Activated CD4-positive, alpha-beta T cell treated with anti-CD3 and anti-CD28 coated beads, Interleukin-2, amount 50 U/mL, for 24 hours (primary cell): ENCODE data around the gene MROH9.

Experiments used
- DNase-seq, 2 donors: peaks; one replicate each; pipeline ENCODE4 v3.0.0-alpha.2; 2020; ENCODE audit warnings: low read depth in 1 of 2, low spot score in 1 of 2

MROH9 gene

DNA sequence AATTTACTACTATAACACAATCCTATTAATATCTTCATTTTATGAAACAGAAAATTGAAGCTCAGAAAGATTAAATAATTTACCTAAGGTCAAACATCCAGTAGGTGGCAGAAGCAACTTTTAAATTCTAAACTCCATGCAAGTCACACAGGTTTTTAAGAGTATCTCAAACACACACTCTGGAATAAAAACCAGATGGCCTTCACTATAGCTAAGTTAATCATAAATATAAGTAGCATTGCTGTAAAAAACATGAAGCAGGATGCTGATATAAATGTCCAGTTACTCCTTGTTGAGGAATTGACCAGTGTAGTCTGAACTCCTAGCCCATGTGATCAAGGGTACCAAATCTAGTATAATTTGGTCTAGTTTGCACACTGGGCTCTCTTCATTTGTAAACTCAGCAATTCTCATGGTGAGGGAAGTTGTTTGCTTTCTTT lies 146.0 kb downstream of the MROH9 start:
- DNase-seq = no peak

DNA sequence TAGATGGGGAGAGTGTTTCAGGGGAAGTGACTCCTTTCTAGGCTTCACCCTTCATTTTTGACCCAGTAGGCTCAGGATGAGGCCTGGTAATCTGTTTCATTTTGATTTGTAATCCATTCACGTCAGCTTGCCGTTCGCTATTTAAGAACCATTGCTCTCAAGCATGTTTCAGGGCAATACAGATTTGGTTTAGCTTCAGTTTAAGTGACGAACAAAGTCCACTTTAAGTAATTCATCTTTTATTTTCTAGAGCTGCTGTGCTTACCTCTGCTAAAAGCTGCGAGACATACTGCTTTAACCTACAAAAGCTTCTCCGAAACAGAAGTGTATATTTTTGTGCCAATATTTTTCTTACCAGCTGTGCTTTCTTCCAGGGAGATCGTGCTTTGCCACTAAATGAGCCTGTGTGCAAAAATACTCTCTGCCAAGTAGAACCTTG lies 146.4 kb downstream of the MROH9 start:
- DNase-seq = no peak

DNA sequence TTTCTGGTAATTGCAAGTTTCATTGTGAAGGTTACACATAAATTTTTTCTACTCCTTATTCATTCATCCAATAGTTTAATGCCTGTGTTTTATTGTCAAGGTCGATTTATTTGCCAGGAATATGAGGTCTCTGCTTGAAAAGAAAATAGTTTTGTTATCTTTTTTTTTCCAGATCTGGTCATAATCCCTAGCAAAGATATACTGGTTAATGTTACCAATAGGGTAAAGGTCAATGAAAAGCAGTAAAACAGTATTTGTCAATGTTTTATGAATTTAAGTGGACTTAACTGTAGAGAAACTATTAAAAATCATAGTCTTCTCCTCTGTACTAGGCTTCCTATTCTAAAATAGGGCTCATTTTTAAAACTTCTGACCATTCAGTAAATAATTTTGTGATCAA lies 147.3 kb downstream of the MROH9 start:
- DNase-seq = no peak

DNA sequence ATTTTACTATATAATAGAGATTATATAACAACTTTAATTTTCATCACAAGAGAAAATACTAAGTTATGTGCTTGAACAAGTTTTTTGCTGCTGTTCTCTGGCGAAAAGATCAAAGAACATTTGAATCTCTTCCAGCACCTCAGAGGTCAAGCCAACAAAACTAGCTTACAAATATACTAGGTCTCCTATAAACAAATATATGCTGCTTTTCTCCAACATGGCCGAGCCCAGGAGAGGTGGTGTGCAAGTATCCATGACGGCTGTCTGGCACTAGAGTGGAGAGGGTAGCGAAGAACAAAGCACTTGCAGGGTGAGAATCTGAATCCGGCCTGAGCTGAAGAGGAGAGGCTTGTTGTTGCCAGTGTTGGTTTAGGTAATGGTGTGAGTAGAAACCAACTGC lies 147.9 kb downstream of the MROH9 start:
- no peak for DNase-seq

DNA sequence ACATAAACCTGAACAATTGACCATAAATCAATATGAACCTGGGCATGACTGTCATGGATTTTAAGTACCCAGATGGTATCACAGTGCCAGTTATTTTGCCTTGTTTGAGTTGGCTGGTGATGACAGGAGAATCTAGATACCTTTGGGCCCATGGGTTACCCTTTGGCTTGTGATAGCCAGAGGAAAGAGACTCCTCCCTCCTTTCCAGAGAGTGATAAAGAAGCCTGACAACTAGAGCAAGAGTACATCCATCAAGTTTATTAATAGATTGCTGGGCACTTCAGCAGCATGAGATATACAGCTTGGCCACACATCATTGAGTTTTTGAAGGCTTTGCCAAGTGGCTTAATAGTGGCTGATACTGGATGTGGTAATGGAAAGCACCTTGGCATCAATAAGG lies 148.8 kb downstream of the MROH9 start:
- no peak for DNase-seq

DNA sequence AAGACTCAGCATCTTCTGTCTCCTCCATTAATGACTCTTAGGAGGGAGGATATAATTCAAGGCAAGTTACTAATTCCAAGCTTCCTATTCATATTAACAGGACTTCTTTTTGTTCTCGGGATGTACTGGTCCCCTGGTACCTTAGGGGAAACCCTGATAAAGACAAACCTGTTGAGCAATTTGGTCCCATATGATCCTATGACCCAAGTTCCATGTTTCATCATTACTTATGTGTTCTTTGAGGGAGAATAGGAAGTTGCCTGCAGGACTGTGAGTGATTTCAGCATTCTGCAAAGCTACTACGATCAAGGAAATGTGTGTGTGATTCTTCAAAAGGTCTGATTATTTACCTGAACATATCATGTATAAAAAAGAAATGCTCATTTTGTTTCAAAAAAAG lies 149.5 kb downstream of the MROH9 start:
- no peak for DNase-seq

DNA sequence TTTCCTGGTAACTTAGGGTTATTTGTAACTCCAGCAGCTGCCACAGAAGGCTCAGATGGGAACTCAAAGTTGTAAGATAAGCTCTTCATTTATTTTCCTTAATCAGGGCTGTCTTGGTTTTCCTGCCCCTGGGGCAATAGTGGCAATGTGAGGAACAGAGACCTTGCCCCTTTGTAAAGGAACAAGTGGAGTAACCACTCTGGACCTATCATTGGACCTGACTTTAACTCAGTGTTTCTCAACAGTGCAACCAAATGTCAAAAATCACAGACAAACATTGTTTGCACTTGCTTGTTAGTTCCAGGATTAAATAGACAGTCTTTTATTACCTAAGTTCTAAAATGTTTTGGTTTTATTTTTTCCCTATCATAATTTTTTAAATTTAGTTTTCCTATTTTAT lies 152.6 kb downstream of the MROH9 start:
- DNase-seq = no peak

DNA sequence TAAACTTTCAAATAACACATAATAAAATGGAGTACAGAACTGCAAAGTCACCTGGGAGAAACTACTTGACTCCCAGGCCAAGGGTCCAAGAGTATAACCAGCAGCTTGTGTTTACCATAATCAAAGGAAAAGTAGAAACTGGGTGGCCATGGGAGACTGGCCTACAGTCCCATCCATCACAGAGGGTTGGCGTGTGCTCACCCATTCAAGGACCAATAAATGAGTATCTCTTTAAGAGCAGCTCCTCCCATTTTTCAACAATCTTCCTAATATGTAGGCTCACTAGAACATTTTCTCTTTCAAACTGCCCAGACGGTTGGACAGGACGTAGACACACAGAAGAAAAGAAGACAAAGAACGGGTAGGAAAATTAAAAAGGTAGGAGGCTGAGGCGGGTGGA lies 155.3 kb downstream of the MROH9 start, which contains the start of gene FMO3:
Gene FMO3 (plus strand): TSS at position 302 of the 400 bp plus-strand sequence. CDS start 1,754 bp downstream, outside the sequence.
- DNase-seq = no peak

DNA sequence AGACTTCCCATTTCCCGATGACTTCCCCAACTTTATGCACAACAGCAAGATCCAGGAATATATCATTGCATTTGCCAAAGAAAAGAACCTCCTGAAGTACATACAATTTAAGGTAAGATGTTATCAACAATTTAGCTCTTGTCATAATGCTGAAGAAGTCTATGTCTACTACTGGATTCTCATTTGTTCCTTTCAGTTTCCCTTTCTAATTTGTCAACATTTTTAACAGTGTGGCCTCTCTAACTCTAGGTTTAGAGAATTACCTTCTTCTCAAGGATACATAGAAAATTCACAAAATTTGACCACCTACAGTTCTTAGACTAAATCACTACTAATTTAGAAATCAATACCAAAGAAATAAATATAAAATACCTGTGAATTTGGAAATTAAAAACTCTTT lies 168.5 kb downstream of the MROH9 start:
- no peak for DNase-seq

DNA sequence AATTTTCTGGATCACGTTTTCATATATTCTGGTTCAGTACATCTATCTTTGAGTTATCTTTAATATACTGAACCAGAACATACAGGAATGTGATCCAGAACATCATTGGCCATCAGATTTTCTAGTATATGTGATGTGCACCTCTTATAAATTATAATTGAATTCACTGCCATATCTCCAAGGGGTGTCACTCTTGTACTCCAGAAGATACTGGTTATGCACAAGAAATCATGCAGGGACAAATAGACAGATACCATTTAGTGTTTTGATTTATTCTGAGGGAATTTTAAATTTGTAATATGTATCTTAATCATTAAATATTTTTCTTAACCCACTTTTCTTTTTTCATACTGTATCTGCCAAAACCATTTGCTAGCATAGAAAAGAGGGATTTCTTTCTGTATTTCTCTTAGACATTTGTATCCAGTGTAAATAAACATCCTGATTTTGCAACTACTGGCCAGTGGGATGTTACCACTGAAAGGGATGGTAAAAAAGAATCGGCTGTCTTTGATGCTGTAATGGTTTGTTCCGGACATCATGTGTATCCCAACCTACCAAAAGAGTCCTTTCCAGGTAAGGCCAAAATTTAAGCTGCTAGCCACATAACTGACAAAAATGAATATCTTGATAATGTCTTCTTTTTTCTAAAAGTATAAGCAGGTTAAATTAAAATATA lies 172.1 kb downstream of the MROH9 start:
- DNase-seq = no peak

DNA sequence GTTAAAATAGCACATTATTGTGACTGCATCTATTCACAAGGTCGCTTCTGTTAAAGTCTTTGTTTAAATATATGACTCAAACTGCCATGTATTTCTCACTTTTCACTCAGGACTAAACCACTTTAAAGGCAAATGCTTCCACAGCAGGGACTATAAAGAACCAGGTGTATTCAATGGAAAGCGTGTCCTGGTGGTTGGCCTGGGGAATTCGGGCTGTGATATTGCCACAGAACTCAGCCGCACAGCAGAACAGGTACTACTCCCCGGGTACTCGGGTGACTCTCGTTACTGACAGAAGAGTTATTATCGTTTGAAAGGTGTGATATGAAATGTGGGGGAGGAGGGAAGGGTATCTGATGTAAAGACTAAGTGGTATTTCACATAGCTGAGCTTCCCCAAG lies 172.6 kb downstream of the MROH9 start:
- no peak for DNase-seq

DNA sequence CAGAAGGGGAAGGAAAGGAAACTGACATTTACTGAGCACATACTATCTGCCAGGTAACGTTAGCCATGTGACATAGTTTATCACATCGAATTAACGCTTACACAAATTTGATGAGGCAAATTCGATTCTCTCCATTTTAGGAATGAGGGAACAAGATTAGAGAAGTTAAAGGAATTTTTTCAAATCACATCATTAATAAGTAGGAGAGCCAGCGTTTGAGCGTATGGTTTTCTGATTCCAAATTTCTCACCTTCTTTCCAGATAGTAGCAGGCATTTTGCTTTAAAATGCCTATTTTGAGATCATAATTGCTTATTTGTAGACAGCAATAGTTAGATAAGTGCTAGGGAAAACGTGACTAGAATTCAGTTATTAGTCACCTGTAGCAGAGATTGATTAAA lies 174.6 kb downstream of the MROH9 start:
- no peak for DNase-seq

DNA sequence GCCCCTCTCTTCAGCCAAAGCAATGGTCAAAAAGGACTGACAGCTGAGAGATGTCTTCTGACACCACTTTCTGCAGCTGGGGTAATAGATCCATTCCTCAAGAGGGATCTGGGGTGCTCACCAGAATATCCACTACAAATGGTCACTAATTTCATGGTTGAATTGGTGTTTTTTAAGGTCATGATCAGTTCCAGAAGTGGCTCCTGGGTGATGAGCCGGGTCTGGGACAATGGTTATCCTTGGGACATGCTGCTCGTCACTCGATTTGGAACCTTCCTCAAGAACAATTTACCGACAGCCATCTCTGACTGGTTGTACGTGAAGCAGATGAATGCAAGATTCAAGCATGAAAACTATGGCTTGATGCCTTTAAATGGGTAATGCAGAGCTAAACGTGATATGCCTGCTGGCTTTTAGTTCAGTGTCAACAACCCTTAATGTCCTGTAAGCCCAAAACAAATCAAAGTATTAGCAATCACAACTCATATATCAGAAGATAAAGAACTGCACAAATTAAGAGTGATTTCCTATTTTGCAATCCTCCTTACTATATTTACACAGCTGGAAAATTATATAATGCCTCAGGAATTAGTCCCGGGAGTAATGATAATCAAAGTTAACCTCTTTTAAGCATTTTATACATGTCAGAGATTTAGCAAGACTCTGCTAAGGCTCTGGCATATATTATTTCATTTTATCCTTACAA lies 175.4 kb downstream of the MROH9 start:
- DNase-seq = no peak

DNA sequence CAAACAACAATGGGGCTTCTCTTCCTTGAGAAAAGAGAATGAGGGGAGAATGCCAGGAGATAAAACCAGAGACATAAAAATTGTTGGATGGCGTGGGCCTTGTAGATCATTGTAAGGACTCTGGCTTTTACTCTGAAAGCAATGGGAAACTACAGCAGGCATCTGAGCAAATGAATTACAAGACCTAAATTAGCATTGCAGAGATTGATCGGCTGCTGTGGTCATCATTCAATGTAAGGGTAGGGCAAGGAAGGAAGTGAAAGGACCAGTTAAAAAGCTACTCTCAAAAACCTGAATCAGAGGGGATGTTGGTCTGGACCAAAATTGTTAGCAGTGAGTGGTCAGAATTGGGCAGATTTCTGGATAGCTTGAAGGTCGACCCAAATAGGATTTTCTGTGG lies 176.8 kb downstream of the MROH9 start:
- no peak for DNase-seq

DNA sequence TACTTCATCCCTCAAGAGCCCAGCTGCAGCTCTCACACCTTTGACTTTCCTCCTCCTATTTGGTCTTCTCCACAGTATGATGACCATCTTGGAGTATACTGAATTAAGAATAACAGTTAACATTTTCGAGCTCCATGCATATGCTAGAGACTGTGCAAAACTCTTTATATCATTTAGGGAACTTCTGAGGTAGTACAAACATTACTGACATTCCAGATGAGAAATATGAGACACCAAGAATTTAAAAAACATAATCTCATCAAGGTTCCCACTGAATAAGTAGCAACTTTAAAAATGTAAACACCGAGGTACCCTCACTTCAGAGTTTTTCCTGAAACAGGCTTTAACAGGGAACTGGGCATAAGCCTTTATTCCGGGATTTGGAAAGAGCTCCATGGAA lies 178.0 kb downstream of the MROH9 start:
- no peak for DNase-seq
